ENCODE results near the gene B3GALT5.
"Not testable (repeated sequence)": the region's sequence is repeated elsewhere in the genome, so short reads cannot be mapped to it uniquely, and the experiment has no call there.

The B3GALT5 gene, protein sequence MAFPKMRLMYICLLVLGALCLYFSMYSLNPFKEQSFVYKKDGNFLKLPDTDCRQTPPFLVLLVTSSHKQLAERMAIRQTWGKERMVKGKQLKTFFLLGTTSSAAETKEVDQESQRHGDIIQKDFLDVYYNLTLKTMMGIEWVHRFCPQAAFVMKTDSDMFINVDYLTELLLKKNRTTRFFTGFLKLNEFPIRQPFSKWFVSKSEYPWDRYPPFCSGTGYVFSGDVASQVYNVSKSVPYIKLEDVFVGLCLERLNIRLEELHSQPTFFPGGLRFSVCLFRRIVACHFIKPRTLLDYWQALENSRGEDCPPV

GRCh38 chr21:39612233-39613040, at the start of gene B3GALT5:
Gene B3GALT5, plus strand, starts transcription at chr21:39612940. Its CDS starts 47,620 bp downstream, at chr21:39660560.
- DNase-seq (ENCODE audit: low read depth): no peak

GRCh38 chr21:39564200-39564599, 48.5 kb upstream of the B3GALT5 start:
- no peak for DNase-seq (ENCODE audit: low read depth)

- DNase-seq (ENCODE audit: low read depth): no peak
These were observed 45.4 kb upstream of the B3GALT5 start for GRCh38 chr21:39567180-39567972.

DNA sequence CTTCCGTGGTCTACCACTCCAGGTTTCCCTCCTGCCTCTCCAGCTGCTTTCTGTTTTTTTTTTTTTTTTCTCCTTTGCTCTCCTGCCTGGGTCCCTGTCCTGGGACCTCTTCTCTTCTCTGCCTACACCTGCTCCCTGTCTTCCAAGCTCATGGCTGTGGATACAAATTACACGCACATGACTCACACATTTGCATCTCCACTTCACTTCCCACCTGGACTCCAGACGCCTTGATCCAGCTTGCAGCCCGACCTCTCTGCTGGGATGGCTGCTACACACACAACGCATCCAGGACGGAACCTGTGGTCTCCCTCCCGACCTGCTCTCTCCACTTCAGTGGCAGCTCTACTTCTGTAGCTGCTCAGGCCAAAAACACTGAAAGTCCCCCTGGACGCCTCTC, 44.4 kb upstream of the B3GALT5 start:
- DNase-seq (ENCODE audit: low read depth): no peak

DNA sequence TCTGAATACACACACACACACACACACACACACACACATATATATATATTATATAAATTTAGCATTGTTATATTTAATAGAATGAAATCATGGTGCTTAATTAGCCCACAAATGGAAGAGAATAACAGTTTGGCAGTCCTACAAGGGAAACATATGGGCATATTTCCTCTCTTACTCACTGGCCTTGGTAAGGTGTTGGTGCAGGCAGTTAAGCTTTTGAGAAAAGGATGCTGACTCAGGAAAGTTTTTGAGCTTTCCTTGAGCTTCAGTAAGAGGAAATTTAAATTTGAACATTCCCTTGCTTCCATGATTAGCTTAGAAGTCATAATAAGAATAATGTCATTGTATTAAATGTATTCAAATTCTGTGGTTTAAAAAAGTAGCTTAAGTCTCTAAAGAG, 37.0 kb upstream of the B3GALT5 start:
- DNase-seq (ENCODE audit: low read depth): no peak

GRCh38 chr21:39576518-39577128, 36.1 kb upstream of the B3GALT5 start:
- no peak for DNase-seq (ENCODE audit: low read depth)

DNA sequence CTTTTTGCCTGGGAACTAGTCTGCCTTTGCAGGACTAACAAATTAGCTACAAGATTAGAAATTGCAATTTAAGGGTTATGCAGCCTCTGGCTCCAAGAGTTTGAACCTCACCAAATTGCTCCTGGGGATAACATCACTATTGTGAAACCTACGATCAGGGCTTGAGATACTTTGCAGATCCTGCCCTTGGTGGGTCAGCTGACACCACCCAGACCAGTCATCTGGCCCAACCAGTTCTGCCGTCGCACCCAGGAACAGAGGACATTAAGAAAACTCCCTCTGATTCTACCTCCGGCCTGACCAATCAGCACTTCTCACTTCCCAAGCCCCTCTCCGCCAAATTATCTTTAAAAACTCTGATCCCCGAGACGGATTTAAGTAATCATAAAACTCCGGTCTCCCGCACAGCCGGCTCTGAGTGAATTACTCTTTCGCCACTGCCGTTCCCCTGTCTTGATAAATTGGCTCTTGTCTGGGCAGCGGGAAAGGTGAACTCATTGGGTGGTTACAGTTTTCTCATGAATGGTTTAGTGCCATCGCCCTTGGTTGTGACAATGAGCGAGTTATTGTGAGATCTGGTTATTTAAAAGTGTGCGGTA, 32.9 kb upstream of the B3GALT5 start:
- no peak for DNase-seq (ENCODE audit: low read depth)

DNA sequence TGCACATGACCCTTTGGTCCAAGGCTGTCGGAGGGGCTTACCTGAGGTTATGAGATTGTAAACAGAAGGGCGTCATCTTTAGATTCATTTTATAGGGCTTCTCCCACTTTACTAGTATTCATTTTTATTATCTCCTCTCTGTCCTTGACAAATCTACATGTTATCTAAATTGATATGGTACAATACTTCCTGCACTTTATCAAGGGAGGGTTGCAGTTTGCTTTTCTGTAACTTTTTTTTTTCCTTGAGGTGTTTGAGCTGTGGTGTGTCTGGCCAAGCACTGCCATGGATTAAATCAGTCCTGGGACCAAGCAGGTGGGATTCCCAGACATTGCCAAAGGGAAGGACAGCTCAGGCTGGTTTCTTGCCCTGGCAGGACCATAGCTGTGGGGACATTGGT, 32.0 kb upstream of the B3GALT5 start:
- DNase-seq (ENCODE audit: low read depth): no peak

GRCh38 chr21:39581414-39581813, 31.3 kb upstream of the B3GALT5 start:
- no peak for DNase-seq (ENCODE audit: low read depth)

- no peak for DNase-seq (ENCODE audit: low read depth)
These were observed 30.0 kb upstream of the B3GALT5 start for GRCh38 chr21:39582749-39583148.

GRCh38 chr21:39583586-39583985, 29.2 kb upstream of the B3GALT5 start:
- not testable (repeated sequence) for DNase-seq (ENCODE audit: low read depth)

GRCh38 chr21:39587376-39587775, 25.4 kb upstream of the B3GALT5 start:
- no peak for DNase-seq (ENCODE audit: low read depth)

GRCh38 chr21:39588884-39589283, 23.9 kb upstream of the B3GALT5 start:
- no peak for DNase-seq (ENCODE audit: low read depth)

DNA sequence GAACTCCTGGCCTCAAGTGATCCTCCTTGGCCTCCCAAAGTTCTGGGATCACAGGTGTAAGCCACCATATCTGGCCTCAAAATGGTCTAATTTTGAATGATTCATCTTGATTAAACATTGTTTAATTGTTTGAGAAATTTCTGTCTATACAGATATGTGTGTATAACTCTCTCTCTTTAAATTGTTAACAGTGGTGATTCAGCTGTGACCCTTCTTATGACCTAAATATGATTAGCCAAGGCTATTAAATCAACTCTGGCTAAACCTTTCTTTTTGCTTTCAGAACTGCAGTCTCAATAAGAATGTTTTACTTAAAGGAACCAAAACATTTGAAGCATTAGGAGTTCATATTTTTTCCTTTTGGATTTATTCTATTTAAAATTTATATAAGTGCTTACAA, 19.2 kb upstream of the B3GALT5 start:
- DNase-seq (ENCODE audit: low read depth): no peak

- no peak for DNase-seq (ENCODE audit: low read depth)
These were observed 17.3 kb upstream of the B3GALT5 start for GRCh38 chr21:39595465-39595864.

GRCh38 chr21:39597595-39597994, 15.1 kb upstream of the B3GALT5 start:
- no peak for DNase-seq (ENCODE audit: low read depth)

GRCh38 chr21:39599191-39599970, 13.4 kb upstream of the B3GALT5 start:
- no peak for DNase-seq (ENCODE audit: low read depth)

- no peak for DNase-seq (ENCODE audit: low read depth)
These were observed 11.4 kb upstream of the B3GALT5 start for GRCh38 chr21:39601187-39601928.

GRCh38 chr21:39602076-39602689, 10.6 kb upstream of the B3GALT5 start:
- DNase-seq (ENCODE audit: low read depth): no peak

- DNase-seq (ENCODE audit: low read depth): no peak
These were observed 9.9 kb upstream of the B3GALT5 start for GRCh38 chr21:39602793-39603192.
